OCI-LY1 (cell line): ENCODE measurements around the gene BPIFB6.

Experiments used
- CTCF ChIP-seq: fragments of 200-600 bp; sonication (generic), shearing (Covaris generic); IDR thresholded peaks from 2 replicates; pipeline ENCODE4 v1.5.1; 2017; ENCODE audit warnings: mild to moderate bottlenecking, antibody characterized with exemption, low read length, moderate library complexity, mixed read lengths
- EZH2 ChIP-seq: fragments of 200-600 bp; sonication (generic), shearing (Covaris generic); IDR thresholded peaks from 2 replicates; pipeline ENCODE4 v1.8.0; 2017; ENCODE audit warnings: borderline replicate concordance, mixed run types, mild to moderate bottlenecking, antibody characterized with exemption, low read length, moderate library complexity, mixed read lengths

GRCh38 chr20:33083544-33084340 is 52.3 kb downstream of the BPIFB6 start:
- TF ChIP-seq CTCF = no peak
- TF ChIP-seq EZH2 = no peak
